Keratinocyte (primary cell): ENCODE measurements around the gene P2RY2. TPM values are rescaled to one million over a fixed set of nuclear protein-coding genes. Genes with fewer than 3 reads are reported as not detected.

Experiments used
- DNase-seq: peaks from one replicate; pipeline ENCODE4 v3.0.0-alpha.2; 2011; ENCODE audit warnings: low read depth, missing footprints, low spot score
- FAIRE-seq: peaks from 2 replicates; lab custom pipeline; 2011; peaks lifted over from hg19 to GRCh38; lab: Jason Lieb, UNC
- H2AFZ ChIP-seq: 2 replicates; pipeline ENCODE4 v1.6.0; 2012; ENCODE audit warnings: low read length, control low read depth, inconsistent platforms; ENCODE audit not compliant: control insufficient read depth
- H3K27ac ChIP-seq: 2 replicates; pipeline ENCODE4 v1.5.1; 2011; ENCODE audit warnings: low read length; ENCODE audit not compliant: control insufficient read depth, insufficient read depth
- H3K27me3 ChIP-seq: 3 replicates; pipeline ENCODE4 v1.6.0; 2011; ENCODE audit warnings: low read length; ENCODE audit not compliant: control insufficient read depth, insufficient read depth; ENCODE audit errors: extremely low read depth
- H3K36me3 ChIP-seq, 2 experiments: 2 replicates in 1 of 2; 3 replicates in 1 of 2; pipeline ENCODE4 v1.5.1; 2011; ENCODE audit warnings: low read length in 2 of 2, mild to moderate bottlenecking in 1 of 2; ENCODE audit not compliant: control insufficient read depth in 2 of 2, insufficient read depth in 2 of 2; ENCODE audit errors: extremely low read depth in 1 of 2
- H3K4me1 ChIP-seq: 3 replicates; pipeline ENCODE4 v1.5.1; 2011; ENCODE audit warnings: low read length; ENCODE audit not compliant: control insufficient read depth, insufficient read depth; ENCODE audit errors: extremely low read depth
- H3K4me2 ChIP-seq: 3 replicates; pipeline ENCODE4 v1.6.0; 2011; ENCODE audit warnings: low read depth, low read length; ENCODE audit not compliant: control insufficient read depth, insufficient read depth; ENCODE audit errors: extremely low read depth
- H3K4me3 ChIP-seq, 3 experiments: fragments of 200-600 bp in 1 of 3; sonication (generic) in 1 of 3; 2 replicates in 2 of 3; 3 replicates in 1 of 3; pipeline ENCODE4 v1.5.1; 2011 to 2016; ENCODE audit warnings: low read length in 3 of 3, mild to moderate bottlenecking in 3 of 3, control low read depth in 2 of 3, inconsistent platforms in 1 of 3, low read depth in 1 of 3, mixed read lengths in 1 of 3, mixed run types in 1 of 3, moderate library complexity in 1 of 3; ENCODE audit not compliant: control insufficient read depth in 2 of 3, insufficient read depth in 2 of 3; ENCODE audit errors: extremely low read depth in 1 of 3
- H3K79me2 ChIP-seq: 2 replicates; pipeline ENCODE4 v1.6.0; 2012; ENCODE audit warnings: low read length; ENCODE audit not compliant: control insufficient read depth, insufficient read depth
- H3K9ac ChIP-seq: 3 replicates; pipeline ENCODE4 v1.6.0; 2011; ENCODE audit warnings: low read length; ENCODE audit not compliant: control insufficient read depth, insufficient read depth; ENCODE audit errors: extremely low read depth
- H3K9me1 ChIP-seq: 3 replicates; pipeline ENCODE4 v1.6.0; 2011; ENCODE audit warnings: low read length; ENCODE audit not compliant: control insufficient read depth, insufficient read depth; ENCODE audit errors: extremely low read depth
- H3K9me3 ChIP-seq: 2 replicates; pipeline ENCODE4 v1.5.1; 2012; ENCODE audit warnings: low read depth, low read length; ENCODE audit not compliant: control insufficient read depth
- H4K20me1 ChIP-seq: 3 replicates; pipeline ENCODE4 v1.6.0; 2011; ENCODE audit warnings: low read length; ENCODE audit not compliant: control insufficient read depth, insufficient read depth; ENCODE audit errors: extremely low read depth
- CTCF ChIP-seq, 3 experiments: IDR thresholded peaks in 1 of 3; conservative IDR thresholded peaks in 1 of 3; optimal IDR thresholded peaks in 1 of 3; 2 replicates in 2 of 3; 3 replicates in 1 of 3; pipeline versions ENCODE3 to v1.5.1; 2011; ENCODE audit warnings: low read length in 3 of 3, mild to moderate bottlenecking in 3 of 3, moderate library complexity in 2 of 3, control low read depth in 1 of 3, inconsistent platforms in 1 of 3; ENCODE audit not compliant: insufficient read depth in 2 of 3; ENCODE audit errors: extremely low read depth in 1 of 3
- EZH2 ChIP-seq: IDR thresholded peaks from one replicate; pipeline ENCODE4 v1.6.1; 2012; ENCODE audit warnings: inconsistent platforms, mild to moderate bottlenecking, low read length, moderate library complexity
- dilution Hi-C: fragments of 300-500 bp; cut with MboI; formaldehyde crosslinking; loops from one replicate; pipeline ENCODE4 v1.7.0; 2020; ENCODE audit warnings: low sequenced_read_pairs; ENCODE audit not compliant: extremely low pct_ligation_motif_present
- polyA plus RNA-seq, 5 experiments: library from polyadenylated mRNA; depleted of rRNA in 3 of 5; stranded (reverse) in 3 of 5; stranded (forward) in 1 of 5; unstranded in 1 of 5; fragments of >200 nt; gene quantifications; 1 replicate in 1 of 5; 2 replicates in 3 of 5; 3 replicates in 1 of 5; pipeline versions ENCODE4 v1.2.1 to v1.2.3, GENCODE V29; 2011 to 2012; ENCODE audit warnings: missing spikeins in 2 of 5, low read depth in 1 of 5, low replicate concordance in 1 of 5

Gene P2RY2
- polyA plus RNA-seq, 1 donor (not counting 4 experiments of a cell fraction or from before 2014, with no cell fraction given) = 5.1 TPM

- Histone ChIP-seq H3K27me3 (no peaks in the 10 kb centered on the region), H3K36me3 (no peaks in the 10 kb centered on the region), H3K4me3 (no peak overlapping the region), H3K4me1 (peaks cover 14% of the 10 kb centered on the region), H4K20me1 (no peaks in the 10 kb centered on the region), H2AFZ (no peak overlapping the region), H3K9me1 (no peaks in the 10 kb centered on the region), H3K79me2 (no peaks in the 10 kb centered on the region), H3K27ac (no peak overlapping the region), H3K4me2 (no peak overlapping the region), H3K9me3 (no peaks in the 10 kb centered on the region), H3K9ac (no peak overlapping the region)
- no peak for TF ChIP-seq CTCF (optimal IDR thresholded peaks at IDR 0.05 in 1 of 3, IDR thresholded peaks at IDR 0.05 in 1 of 3, conservative IDR thresholded peaks at IDR 0.05 in 1 of 3; ENCODE audit: extremely low read depth in 1 of 3, insufficient read depth in 2 of 3, low read length in 3 of 3)
- no peak for TF ChIP-seq EZH2
- dilution Hi-C loops = no loop called here
- DNase-seq (no peak), FAIRE-seq (no peak)
Observed at GRCh38 chr11:73274722-73275380, 56.8 kb downstream of the P2RY2 start.

GRCh38 chr11:73275381-73275750 is 57.3 kb downstream of the P2RY2 start:
- no peak for TF ChIP-seq CTCF (optimal IDR thresholded peaks at IDR 0.05 in 1 of 3, IDR thresholded peaks at IDR 0.05 in 1 of 3, conservative IDR thresholded peaks at IDR 0.05 in 1 of 3; ENCODE audit: extremely low read depth in 1 of 3, insufficient read depth in 2 of 3, low read length in 3 of 3)
- TF ChIP-seq EZH2 = no peak
- Histone ChIP-seq H3K79me2 (no peaks in the 10 kb centered on the region), H3K9me3 (no peaks in the 10 kb centered on the region), H3K4me3 (no peak overlapping the region), H3K27me3 (no peaks in the 10 kb centered on the region), H4K20me1 (no peaks in the 10 kb centered on the region), H3K4me2 (no peak overlapping the region), H2AFZ (no peak overlapping the region), H3K4me1 (peaks cover 8% of the 10 kb centered on the region), H3K9ac (no peak overlapping the region), H3K36me3 (no peaks in the 10 kb centered on the region), H3K9me1 (no peaks in the 10 kb centered on the region), H3K27ac (no peak overlapping the region)
- dilution Hi-C loops = no loop called here
- no peak for DNase-seq
- FAIRE-seq = no peak
